ENCODE data around the gene SAMD11. TPM values are rescaled to one million over a fixed set of nuclear protein-coding genes. Genes with fewer than 3 reads are reported as not detected.

The SAMD11 gene
- total and polyA plus RNA-seq, 2 of the 13 experiments (the other 11 are each of a cell fraction or from before 2014, with no cell fraction given), result 0.11 TPM; not detected in 1

GRCh38 chr1:912740-913301 is 10.9 kb upstream of the SAMD11 start:
- ATAC-seq, result peak; percentile 89
- CTCF ChIA-PET (ENCODE audit: low intra/inter-chr PET ratio, low total read pairs), result interaction anchor here (0.9 to 1.4 kb wide), 2 partner anchors 8 to 25 kb away, joined by 3 read pairs; no protein-coding TSS in a partner anchor
- no peak for TF ChIP-seq SP5 (CRISPR knock-in tag; IDR thresholded peaks at IDR 0.05; ENCODE audit: borderline replicate concordance, low read depth)
- TF ChIP-seq, protein P1, sequence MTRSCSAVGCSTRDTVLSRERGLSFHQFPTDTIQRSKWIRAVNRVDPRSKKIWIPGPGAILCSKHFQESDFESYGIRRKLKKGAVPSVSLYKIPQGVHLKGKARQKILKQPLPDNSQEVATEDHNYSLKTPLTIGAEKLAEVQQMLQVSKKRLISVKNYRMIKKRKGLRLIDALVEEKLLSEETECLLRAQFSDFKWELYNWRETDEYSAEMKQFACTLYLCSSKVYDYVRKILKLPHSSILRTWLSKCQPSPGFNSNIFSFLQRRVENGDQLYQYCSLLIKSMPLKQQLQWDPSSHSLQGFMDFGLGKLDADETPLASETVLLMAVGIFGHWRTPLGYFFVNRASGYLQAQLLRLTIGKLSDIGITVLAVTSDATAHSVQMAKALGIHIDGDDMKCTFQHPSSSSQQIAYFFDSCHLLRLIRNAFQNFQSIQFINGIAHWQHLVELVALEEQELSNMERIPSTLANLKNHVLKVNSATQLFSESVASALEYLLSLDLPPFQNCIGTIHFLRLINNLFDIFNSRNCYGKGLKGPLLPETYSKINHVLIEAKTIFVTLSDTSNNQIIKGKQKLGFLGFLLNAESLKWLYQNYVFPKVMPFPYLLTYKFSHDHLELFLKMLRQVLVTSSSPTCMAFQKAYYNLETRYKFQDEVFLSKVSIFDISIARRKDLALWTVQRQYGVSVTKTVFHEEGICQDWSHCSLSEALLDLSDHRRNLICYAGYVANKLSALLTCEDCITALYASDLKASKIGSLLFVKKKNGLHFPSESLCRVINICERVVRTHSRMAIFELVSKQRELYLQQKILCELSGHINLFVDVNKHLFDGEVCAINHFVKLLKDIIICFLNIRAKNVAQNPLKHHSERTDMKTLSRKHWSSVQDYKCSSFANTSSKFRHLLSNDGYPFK (CRISPR knock-in tag; IDR thresholded peaks at IDR 0.05; ENCODE audit: borderline replicate concordance), result peak; percentile 41; the same call in 1 of the 2 replicates
- TF ChIP-seq SAP130 (CRISPR knock-in tag; IDR thresholded peaks at IDR 0.05; ENCODE audit: low read depth), result 0 out of 2 replicates have a peak, but pooled peaks have one; percentile 26
- TF ChIP-seq AGO1 (IDR thresholded peaks at IDR 0.05; ENCODE audit: low read depth, low read length, poor library complexity, severe bottlenecking), result no peak
- TF ChIP-seq GPN1 (CRISPR knock-in tag; IDR thresholded peaks at IDR 0.05; ENCODE audit: borderline replicate concordance), result no peak
- peak; percentile 29; the same call in 1 of the 2 replicates for TF ChIP-seq ZNF652 (CRISPR knock-in tag; IDR thresholded peaks at IDR 0.05; ENCODE audit: borderline replicate concordance, low read depth)
- peak; percentile 70 for TF ChIP-seq XRCC5 (optimal IDR thresholded peaks at IDR 0.05; ENCODE audit: low read length)
- TF ChIP-seq CTCF (CRISPR knock-in tag; IDR thresholded peaks at IDR 0.05), result peak; percentile 30; the same call in 1 of the 2 replicates
- TF ChIP-seq, protein P2, sequence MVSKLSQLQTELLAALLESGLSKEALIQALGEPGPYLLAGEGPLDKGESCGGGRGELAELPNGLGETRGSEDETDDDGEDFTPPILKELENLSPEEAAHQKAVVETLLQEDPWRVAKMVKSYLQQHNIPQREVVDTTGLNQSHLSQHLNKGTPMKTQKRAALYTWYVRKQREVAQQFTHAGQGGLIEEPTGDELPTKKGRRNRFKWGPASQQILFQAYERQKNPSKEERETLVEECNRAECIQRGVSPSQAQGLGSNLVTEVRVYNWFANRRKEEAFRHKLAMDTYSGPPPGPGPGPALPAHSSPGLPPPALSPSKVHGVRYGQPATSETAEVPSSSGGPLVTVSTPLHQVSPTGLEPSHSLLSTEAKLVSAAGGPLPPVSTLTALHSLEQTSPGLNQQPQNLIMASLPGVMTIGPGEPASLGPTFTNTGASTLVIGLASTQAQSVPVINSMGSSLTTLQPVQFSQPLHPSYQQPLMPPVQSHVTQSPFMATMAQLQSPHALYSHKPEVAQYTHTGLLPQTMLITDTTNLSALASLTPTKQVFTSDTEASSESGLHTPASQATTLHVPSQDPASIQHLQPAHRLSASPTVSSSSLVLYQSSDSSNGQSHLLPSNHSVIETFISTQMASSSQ (IDR thresholded peaks at IDR 0.05; ENCODE audit: low read depth), result no peak
- TF ChIP-seq, protein P2 (CRISPR knock-in tag; IDR thresholded peaks at IDR 0.05; ENCODE audit: borderline replicate concordance), result peak; percentile 36; the same call in 1 of the 2 replicates
- peak; percentile 75 for TF ChIP-seq ZNF777 (CRISPR knock-in tag; IDR thresholded peaks at IDR 0.05)
- TF ChIP-seq MTF2 (CRISPR knock-in tag; IDR thresholded peaks at IDR 0.05; ENCODE audit: borderline replicate concordance), result peak; percentile 70; the same call in 1 of the 2 replicates
- no peak for TF ChIP-seq GATAD1 (CRISPR knock-in tag; IDR thresholded peaks at IDR 0.05)

More at GRCh38 chr1:912740-913301, 10.9 kb upstream of the SAMD11 start:
- FAIRE-seq (peak; percentile 72), DNase-seq (ENCODE audit: low spot score) (peak; percentile 56)
- in situ Hi-C loops (cut with HindIII; ENCODE audit: extremely low pct_ligation_motif_present, low pct_unique_long_range_greater_than_20kb) (no loop called here), intact Hi-C loops (cut with micrococcal nuclease; ENCODE audit: unreplicated experiment) (no loop called here)
- peak overlapping the region in 1 of 3 experiments; percentile 23; a peak in 1 of 6 replicates for H3K4me3 ChIP-seq (replicated peaks in 1 of 3; ENCODE audit: insufficient read depth in 1 of 3, low read depth in 2 of 3, low read length in 3 of 3)
- no peak overlapping the region for H3K9ac ChIP-seq (ENCODE audit: insufficient read depth, low read depth, low read length)
- WGBS (ENCODE audit: low lambda C conversion rate), result 2% methylated on average over 9 of the region's 24 CpGs
- peaks cover 49% of the 10 kb centered on the region for H3K4me1 ChIP-seq (ENCODE audit: insufficient read depth, low read length)
- H2AFZ ChIP-seq (ENCODE audit: low read length), result no peak overlapping the region
- POLR2A ChIA-PET, result no interaction called here
- H3K79me2 ChIP-seq (ENCODE audit: insufficient read depth, low read length), result no peaks in the 10 kb centered on the region
- no peaks in the 10 kb centered on the region for H3K36me3 ChIP-seq (replicated peaks in 1 of 2; ENCODE audit: control insufficient read depth in 1 of 2, insufficient read depth in 2 of 2, low read length in 2 of 2)
- no TSS peak for BruUV-seq (replicated peaks)
- H3K4me2 ChIP-seq (ENCODE audit: low read depth, low read length), result peak overlapping the region; percentile 64
- no peak overlapping the region for H3K27ac ChIP-seq (ENCODE audit: extremely low read length, insufficient read depth, low read length)
- no peaks in the 10 kb centered on the region for H3K9me3 ChIP-seq (ENCODE audit: low read length)
- H3K27me3 ChIP-seq (ENCODE audit: control insufficient read depth in 1 of 2, insufficient read depth in 2 of 2, low read length in 2 of 2), result peaks cover 33 to 75% of the 10 kb centered on the region in 2 experiments
- H4K20me1 ChIP-seq (ENCODE audit: insufficient read depth, low read length), result no peaks in the 10 kb centered on the region

All from HepG2 (cell line).